GM19239 (cell line): Measurements from ENCODE around the gene DDA1.

ENCODE experiments used
- DNase-seq: peaks from one replicate; pipeline ENCODE4 v3.0.0; 2011; ENCODE audit warnings: low spot score; ENCODE audit not compliant: insufficient read length
- FAIRE-seq: peaks from 2 replicates; lab custom pipeline; 2011; peaks lifted over from hg19 to GRCh38; lab: Jason Lieb, UNC

DDA1 gene

GRCh38 chr19:17327654-17328516 is 18.5 kb downstream of the DDA1 start:
- FAIRE-seq: peak; percentile 44

GRCh38 chr19:17328517-17329365 is 19.4 kb downstream of the DDA1 start:
- FAIRE-seq (no peak), DNase-seq (peak; percentile 42)

More at GRCh38 chr19:17327654-17328516, 18.5 kb downstream of the DDA1 start:
- peak; percentile 85 for DNase-seq

- no peak for DNase-seq
- no peak for FAIRE-seq
Measured at GRCh38 chr19:17329366-17330261, 20.3 kb downstream of the DDA1 start.

DNA sequence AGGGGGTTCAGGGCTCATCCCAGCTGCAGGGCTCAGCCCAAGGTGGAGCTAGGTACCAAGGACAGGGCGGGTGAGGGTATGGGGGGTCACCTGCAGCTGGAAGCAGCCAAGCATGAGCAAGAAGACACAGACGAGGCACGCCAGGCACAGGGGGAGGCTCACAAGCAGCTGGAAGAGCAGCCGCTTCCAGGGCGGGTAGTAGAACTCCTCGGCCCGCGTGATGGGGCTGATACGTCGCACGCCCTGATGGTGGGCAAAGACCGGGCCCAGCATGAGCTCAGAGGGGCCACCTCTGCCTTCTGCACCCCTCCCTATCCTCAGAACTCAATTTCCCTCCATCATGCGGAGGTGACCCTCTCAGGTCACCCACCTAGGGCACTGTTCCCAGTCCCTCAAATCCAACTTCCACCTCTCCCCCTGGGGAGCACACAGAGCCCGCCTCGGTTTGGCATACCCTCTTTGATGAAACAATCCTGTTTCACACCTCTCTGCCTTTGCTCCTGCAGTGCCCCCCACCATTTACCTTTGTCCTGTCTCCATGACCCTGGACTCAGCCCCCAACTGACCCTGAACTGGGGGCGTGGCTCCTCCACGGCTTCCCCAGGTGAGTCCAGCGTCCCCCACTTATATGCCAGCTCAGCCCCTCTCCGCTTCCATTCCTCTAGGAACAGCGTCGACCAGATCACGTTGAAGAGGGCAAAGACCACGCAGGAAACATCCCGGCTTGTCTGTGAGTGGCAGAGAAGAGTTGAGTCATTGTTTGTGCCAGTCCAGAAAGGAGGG is 21.1 kb downstream of the DDA1 start:
- no peak for FAIRE-seq

GRCh38 chr19:17331045-17331558 is 21.7 kb downstream of the DDA1 start:
- no peak for DNase-seq
- FAIRE-seq: no peak

More for the DNA sequence above, 21.1 kb downstream of the DDA1 start:
- no peak for DNase-seq

DNA sequence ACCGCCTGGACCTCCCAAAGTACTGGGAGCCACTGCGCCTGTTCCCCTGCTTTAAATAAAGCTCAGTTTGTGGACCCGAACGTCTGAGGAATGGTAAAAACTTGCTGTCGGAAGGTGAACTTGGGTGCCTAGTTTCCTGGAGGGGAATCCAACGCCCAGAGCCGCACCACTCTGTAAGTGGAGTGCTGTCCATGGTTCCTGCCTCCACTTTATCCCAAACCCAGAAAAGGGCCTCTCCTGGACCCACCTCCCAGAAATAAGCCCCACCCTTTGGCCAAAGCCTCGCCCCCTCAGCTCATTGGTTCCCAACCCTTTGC is 23.0 kb downstream of the DDA1 start:
- DNase-seq (no peak), FAIRE-seq (no peak)

DNA sequence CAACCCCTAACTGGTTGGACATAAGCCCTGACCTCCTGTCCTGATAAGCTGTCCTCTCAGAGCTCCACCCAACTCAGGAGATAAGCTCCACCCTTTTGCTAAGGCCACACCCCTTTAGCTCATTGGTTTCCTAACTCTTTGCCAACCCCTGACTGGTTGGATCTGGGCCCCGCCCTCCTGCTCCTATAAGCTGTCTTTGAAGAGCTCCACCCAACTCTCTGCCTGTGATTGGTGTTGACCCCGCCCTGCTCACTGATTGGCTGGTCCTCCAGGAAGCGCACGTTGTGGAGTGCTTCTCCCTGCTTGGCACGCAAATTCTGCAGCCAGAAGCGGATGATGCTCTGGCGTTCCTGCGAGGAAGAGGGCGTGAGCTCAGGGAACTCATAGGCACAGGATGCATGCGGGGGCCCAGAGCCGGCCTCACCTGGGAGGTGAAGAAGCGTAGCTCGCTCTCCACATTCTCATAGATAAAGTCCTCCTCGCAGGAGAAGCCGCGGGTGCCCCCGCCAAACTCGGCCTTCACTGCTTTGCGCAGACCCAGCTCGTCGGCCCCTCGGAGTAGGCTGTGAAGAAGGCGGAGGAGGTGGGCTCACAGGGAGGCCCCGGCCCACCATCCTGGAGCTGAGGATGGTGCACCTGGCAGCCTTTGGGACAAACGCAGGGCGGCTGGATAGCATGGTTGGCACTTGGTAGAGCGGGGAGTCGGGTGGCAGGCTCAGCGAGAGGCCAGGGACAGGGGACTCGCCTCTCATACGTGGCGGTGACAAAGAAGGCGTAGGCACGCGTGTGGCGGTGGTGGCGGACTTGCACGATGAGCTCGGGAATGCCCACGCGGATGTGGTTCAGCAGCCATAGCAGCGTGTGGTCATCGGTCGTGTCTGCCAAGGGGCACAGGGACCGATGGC is 23.6 kb downstream of the DDA1 start:
- FAIRE-seq (no peak), DNase-seq (no peak)

DNA sequence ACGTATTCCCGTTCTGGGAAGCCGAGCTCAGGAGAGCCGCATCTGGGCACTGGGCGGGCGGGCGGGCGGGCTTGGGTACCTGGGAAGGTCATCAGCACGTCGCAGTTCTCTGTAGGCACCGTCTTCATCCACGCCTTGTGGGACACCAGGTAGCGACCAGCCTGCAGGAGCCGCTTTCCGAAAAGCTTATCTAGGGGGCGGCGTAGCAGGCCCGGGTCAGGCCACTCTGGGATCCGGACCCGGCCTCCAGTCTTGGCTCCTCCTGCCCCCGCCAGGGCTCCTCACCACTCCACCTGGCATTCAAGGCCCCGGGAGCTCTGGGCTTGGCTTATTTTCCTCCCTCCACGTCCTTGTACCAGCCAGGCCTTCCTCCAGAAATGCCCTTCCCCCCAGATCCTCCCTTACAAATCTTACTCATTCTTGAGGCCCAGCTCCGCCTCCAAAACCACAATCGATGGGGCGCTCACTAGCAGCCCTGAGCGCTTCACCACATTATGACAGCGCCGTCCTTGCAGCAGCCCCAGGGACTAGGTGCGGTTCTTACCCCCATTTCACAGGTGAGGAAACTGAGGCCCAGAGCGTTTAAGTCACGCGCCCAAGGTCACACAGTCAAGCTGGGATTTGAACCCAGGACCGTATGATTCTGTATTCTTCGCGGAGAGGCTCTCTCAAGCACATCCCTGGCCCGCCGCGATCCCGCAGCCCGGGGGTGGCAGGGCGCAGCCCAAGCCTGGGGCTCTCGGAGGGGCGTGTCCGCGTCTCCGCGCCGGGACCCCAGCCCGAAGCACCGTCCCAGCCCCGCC is 24.4 kb downstream of the DDA1 start:
- DNase-seq: peak; percentile 77
- FAIRE-seq: peak; percentile 39

GRCh38 chr19:17334414-17335409 is 25.3 kb downstream of the DDA1 start, which contains the start of gene ANO8:
ANO8 (minus strand) TSS chr19:17334855; CDS start chr19:17334670, 185 bp downstream.
- DNase-seq: peak; percentile 92
- FAIRE-seq: peak; percentile 96

DNA sequence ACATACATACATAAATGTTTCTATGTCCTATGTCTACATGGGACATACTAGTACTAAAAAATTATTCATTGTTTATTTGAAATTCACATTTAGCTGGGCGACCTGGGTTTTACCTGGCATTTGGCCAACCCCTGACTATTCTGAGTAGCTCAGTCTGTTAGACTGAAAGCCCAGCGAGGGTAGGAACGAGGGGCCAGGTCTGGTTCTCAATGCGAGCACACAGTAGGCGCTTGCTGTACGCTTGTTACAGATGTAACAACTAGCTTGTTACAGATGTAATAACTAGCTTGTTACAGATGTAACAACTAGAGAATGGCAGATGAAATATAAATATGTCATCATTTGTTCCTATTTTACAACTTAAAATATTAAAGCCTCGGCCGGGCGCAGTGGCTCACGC is 26.2 kb downstream of the DDA1 start:
- FAIRE-seq (no peak), DNase-seq (no peak)

DNA sequence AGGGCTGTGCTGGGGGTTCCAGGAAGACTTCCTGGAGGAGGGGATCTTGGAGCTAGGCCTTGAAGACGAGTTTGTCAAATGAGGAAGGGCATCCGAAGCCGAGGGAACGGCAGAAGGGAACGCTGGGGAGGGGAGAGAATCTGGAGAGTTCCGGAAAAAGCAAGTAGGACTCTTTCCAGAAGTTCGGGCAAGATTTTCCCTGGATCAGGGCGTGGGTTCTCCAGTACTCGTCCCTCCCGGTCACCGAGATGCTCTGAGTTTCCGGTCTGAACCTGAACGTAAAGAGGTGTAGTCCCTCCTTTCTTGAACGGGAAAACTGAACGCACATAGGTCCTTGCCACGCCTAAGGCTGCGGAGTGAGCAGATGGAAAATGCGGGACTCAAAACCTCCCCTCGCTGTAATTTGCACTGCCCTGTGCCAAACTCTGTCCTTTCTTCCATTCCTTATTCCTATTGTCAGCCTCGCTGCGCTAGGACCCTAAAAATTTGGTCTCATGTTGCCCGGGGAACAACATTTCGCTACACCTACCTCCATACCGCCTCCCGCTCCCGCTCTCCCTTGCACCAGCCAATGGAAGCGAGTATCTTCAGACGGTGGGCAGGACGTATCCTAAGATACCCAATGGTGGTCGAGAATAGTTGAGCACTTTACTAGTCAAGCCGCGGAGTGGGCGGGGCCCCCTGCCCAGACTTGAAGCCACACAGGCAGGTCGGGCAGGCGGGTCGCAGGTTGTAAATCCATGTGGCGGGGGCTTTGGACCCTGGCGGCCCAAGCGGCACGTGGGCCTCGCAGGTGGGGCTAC is 27.7 kb downstream of the DDA1 start, which contains the start of gene GTPBP3:
TSS of gene GTPBP3 (plus strand) at position 682 of the 803 bp plus-strand sequence. CDS start at position 741, 59 bp downstream.
- DNase-seq: peak; percentile 98
- peak; percentile 100 for FAIRE-seq

- FAIRE-seq (peak; percentile 35), DNase-seq (no peak)
Measured at GRCh38 chr19:17337675-17338432, 28.5 kb downstream of the DDA1 start.

GRCh38 chr19:17338433-17339078 is 29.2 kb downstream of the DDA1 start:
- FAIRE-seq (no peak), DNase-seq (no peak)
